Mesendoderm (in vitro differentiated cells): ENCODE data around the gene GPNMB.
A peak's percentile ranks its signal among the peaks of the same experiment; 100 is the strongest.

Experiments used
- DNase-seq: peaks from one replicate; pipeline ENCODE4 v3.0.0; 2013
- H2AK5ac ChIP-seq: 2 replicates; pipeline ENCODE4 v1.6.1; 2013; ENCODE audit warnings: low read length, inconsistent platforms
- H2BK120ac ChIP-seq: 2 replicates; pipeline ENCODE4 v1.6.1; 2013; ENCODE audit warnings: low read depth, mild to moderate bottlenecking, low read length, moderate library complexity, mixed read lengths
- H2BK15ac ChIP-seq: replicated peaks from 2 replicates; pipeline ENCODE4 v1.6.1; 2013; ENCODE audit warnings: low read depth, mild to moderate bottlenecking, moderate library complexity
- H2BK5ac ChIP-seq: 2 replicates; pipeline ENCODE4 v1.6.1; 2013; ENCODE audit warnings: low read length, inconsistent platforms
- H3K18ac ChIP-seq: 2 replicates; pipeline ENCODE4 v1.6.1; 2013; ENCODE audit warnings: mild to moderate bottlenecking, low read length, mixed read lengths
- H3K23ac ChIP-seq: one replicate; pipeline ENCODE4 v1.6.1; 2013; ENCODE audit warnings: low read length
- H3K27ac ChIP-seq: 2 replicates; pipeline ENCODE4 v1.5.1; 2013; ENCODE audit warnings: low read depth, mild to moderate bottlenecking, inconsistent platforms, low read length, moderate library complexity
- H3K27me3 ChIP-seq: 2 replicates; pipeline ENCODE4 v1.6.1; 2013; ENCODE audit warnings: low read length, control low read depth, mild to moderate bottlenecking, inconsistent platforms; ENCODE audit not compliant: insufficient read depth, poor library complexity
- H3K36me3 ChIP-seq: 2 replicates; pipeline ENCODE4 v1.6.1; 2013; ENCODE audit warnings: low read length, inconsistent platforms; ENCODE audit not compliant: control insufficient read depth, insufficient read depth
- H3K4ac ChIP-seq: one replicate; pipeline ENCODE4 v1.6.1; 2013; ENCODE audit warnings: low read depth, mild to moderate bottlenecking, low read length, moderate library complexity
- H3K4me1 ChIP-seq: 2 replicates; pipeline ENCODE4 v1.6.1; 2013; ENCODE audit warnings: low read depth, low read length, inconsistent platforms; ENCODE audit not compliant: control insufficient read depth
- H3K4me2 ChIP-seq: 2 replicates; pipeline ENCODE4 v1.6.1; 2013; ENCODE audit warnings: low read length
- H3K4me3 ChIP-seq: 2 replicates; pipeline ENCODE4 v1.5.1; 2013; ENCODE audit warnings: mild to moderate bottlenecking, low read length
- H3K56ac ChIP-seq: one replicate; pipeline ENCODE4 v1.6.1; 2013; ENCODE audit warnings: low read length
- H3K79me1 ChIP-seq: 2 replicates; pipeline ENCODE4 v1.6.1; 2013; ENCODE audit warnings: low read length, inconsistent platforms
- H3K79me2 ChIP-seq: 2 replicates; pipeline ENCODE4 v1.6.1; 2013; ENCODE audit warnings: mild to moderate bottlenecking, low read length; ENCODE audit not compliant: control insufficient read depth, insufficient read depth
- H3K9ac ChIP-seq: 2 replicates; pipeline ENCODE4 v1.6.1; 2013; ENCODE audit warnings: low read length, inconsistent platforms
- H4K5ac ChIP-seq: one replicate; pipeline ENCODE4 v1.6.1; 2013; ENCODE audit warnings: low read length
- H4K8ac ChIP-seq: one replicate; pipeline ENCODE4 v1.6.1; 2013; ENCODE audit warnings: low read depth, mild to moderate bottlenecking, control low read depth, low read length, moderate library complexity
- WGBS: extraction: QIAGEN DNeasy Blood & Tissue Kit; methylation state at CpG from one replicate; pipeline ENCODE4 v1.1.7; 2013; ENCODE audit warnings: low lambda C conversion rate, missing lambda C conversion rate; ENCODE audit not compliant: insufficient coverage; ENCODE audit errors: extremely low coverage; 5-methylcytosine and 5-hydroxymethylcytosine counted together

GPNMB gene

GRCh38 chr7:23238983-23239652 is 7.5 kb upstream of the GPNMB start:
- Histone ChIP-seq H2BK5ac (no peak overlapping the region), H3K56ac (no peak overlapping the region), H2AK5ac (no peak overlapping the region), H4K5ac (no peak overlapping the region), H3K18ac (no peak overlapping the region), H3K23ac (no peak overlapping the region), H3K4me1 (no peaks in the 10 kb centered on the region), H3K27me3 (no peaks in the 10 kb centered on the region), H3K4me3 (no peak overlapping the region), H3K79me1 (no peaks in the 10 kb centered on the region), H3K4ac (no peak overlapping the region), H3K79me2 (no peaks in the 10 kb centered on the region), H2BK120ac (no peak overlapping the region), H3K4me2 (no peak overlapping the region), H2BK15ac (no peak overlapping the region), H3K9ac (no peak overlapping the region), H3K27ac (no peak overlapping the region), H4K8ac (no peak overlapping the region), H3K36me3 (no peaks in the 10 kb centered on the region)
- no CpG with 5 or more reads among the region's 11 CpGs for WGBS
- no peak for DNase-seq

- Histone ChIP-seq H3K27ac (no peak overlapping the region), H3K4ac (no peak overlapping the region), H3K79me1 (no peaks in the 10 kb centered on the region), H3K56ac (no peak overlapping the region), H3K4me3 (no peak overlapping the region), H3K27me3 (no peaks in the 10 kb centered on the region), H2BK15ac (no peak overlapping the region), H3K23ac (no peak overlapping the region), H2AK5ac (no peak overlapping the region), H3K9ac (no peak overlapping the region), H2BK120ac (no peak overlapping the region), H3K36me3 (no peaks in the 10 kb centered on the region), H3K79me2 (no peaks in the 10 kb centered on the region), H4K8ac (no peak overlapping the region), H2BK5ac (no peak overlapping the region), H4K5ac (no peak overlapping the region), H3K4me2 (no peak overlapping the region), H3K18ac (no peak overlapping the region), H3K4me1 (no peaks in the 10 kb centered on the region)
- no peak for DNase-seq
- WGBS, result no CpG with 5 or more reads among the region's 5 CpGs
Measured at GRCh38 chr7:23239698-23240097, 6.9 kb upstream of the GPNMB start.

GRCh38 chr7:23242321-23242720 is 4.3 kb upstream of the GPNMB start:
- Histone ChIP-seq H3K4ac (no peak overlapping the region), H3K23ac (no peak overlapping the region), H3K36me3 (no peaks in the 10 kb centered on the region), H3K56ac (no peak overlapping the region), H2BK120ac (no peak overlapping the region), H3K18ac (no peak overlapping the region), H3K27me3 (no peaks in the 10 kb centered on the region), H3K79me1 (no peaks in the 10 kb centered on the region), H2AK5ac (no peak overlapping the region), H3K4me3 (no peak overlapping the region), H3K4me1 (no peaks in the 10 kb centered on the region), H3K9ac (no peak overlapping the region), H4K8ac (no peak overlapping the region), H3K79me2 (no peaks in the 10 kb centered on the region), H2BK15ac (no peak overlapping the region), H3K27ac (no peak overlapping the region), H3K4me2 (no peak overlapping the region), H4K5ac (no peak overlapping the region), H2BK5ac (no peak overlapping the region)
- DNase-seq, result no peak
- WGBS, result no CpG with 5 or more reads among the region's 3 CpGs

- Histone ChIP-seq H3K27ac (no peak overlapping the region), H3K4me3 (no peak overlapping the region), H2BK15ac (no peak overlapping the region), H4K5ac (no peak overlapping the region), H3K27me3 (no peaks in the 10 kb centered on the region), H3K18ac (no peak overlapping the region), H2BK120ac (no peak overlapping the region), H2BK5ac (no peak overlapping the region), H3K4ac (no peak overlapping the region), H3K4me1 (no peaks in the 10 kb centered on the region), H3K9ac (no peak overlapping the region), H3K36me3 (no peaks in the 10 kb centered on the region), H4K8ac (no peak overlapping the region), H3K23ac (no peak overlapping the region), H3K79me2 (no peaks in the 10 kb centered on the region), H2AK5ac (no peak overlapping the region), H3K56ac (no peak overlapping the region), H3K4me2 (no peak overlapping the region), H3K79me1 (no peaks in the 10 kb centered on the region)
- DNase-seq, result no peak
- no CpG with 5 or more reads among the region's 4 CpGs for WGBS
Measured at GRCh38 chr7:23242935-23243334, 3.6 kb upstream of the GPNMB start.

GRCh38 chr7:23247046-23247602 is 549 bp downstream of the GPNMB start:
- no peak overlapping the region for H3K27ac ChIP-seq
- no peak overlapping the region for H2AK5ac ChIP-seq
- DNase-seq, result no peak
- no peak overlapping the region for H2BK5ac ChIP-seq
- H3K56ac ChIP-seq, result no peak overlapping the region
- H3K18ac ChIP-seq, result no peak overlapping the region
- H4K5ac ChIP-seq, result no peak overlapping the region
- H4K8ac ChIP-seq, result no peak overlapping the region
- no peaks in the 10 kb centered on the region for H3K79me1 ChIP-seq
- peak overlapping the region; percentile 10 for H3K9ac ChIP-seq
- no peak overlapping the region for H3K4me3 ChIP-seq
- H3K23ac ChIP-seq, result no peak overlapping the region
- H2BK120ac ChIP-seq, result no peak overlapping the region
- H3K79me2 ChIP-seq, result no peaks in the 10 kb centered on the region
- no CpG with 5 or more reads among the region's 6 CpGs for WGBS
- no peaks in the 10 kb centered on the region for H3K27me3 ChIP-seq
- no peaks in the 10 kb centered on the region for H3K4me1 ChIP-seq
- H3K36me3 ChIP-seq, result no peaks in the 10 kb centered on the region
- no peak overlapping the region for H3K4ac ChIP-seq
- H2BK15ac ChIP-seq, result no peak overlapping the region
- no peak overlapping the region for H3K4me2 ChIP-seq
